Measurements from ENCODE around the gene C3orf62.
"Not testable (repeated sequence)": the region's sequence is repeated elsewhere in the genome, so short reads cannot be mapped to it uniquely, and the experiment has no call there.

The C3orf62 gene

GRCh38 chr3:49266410-49267095 is 10.5 kb downstream of the C3orf62 start:
- DNase-seq, result no peak

- no peak for DNase-seq
Observed at GRCh38 chr3:49265661-49266386, 11.2 kb downstream of the C3orf62 start.

GRCh38 chr3:49263159-49263889 is 13.7 kb downstream of the C3orf62 start:
- no peak for DNase-seq

GRCh38 chr3:49260806-49261324 is 16.2 kb downstream of the C3orf62 start:
- DNase-seq, result no peak

- no peak for DNase-seq
Observed at GRCh38 chr3:49257187-49257586, 19.8 kb downstream of the C3orf62 start.

- DNase-seq, result no peak
Observed at GRCh38 chr3:49255718-49256511, 21.1 kb downstream of the C3orf62 start.

- peak; percentile 70 for DNase-seq
Observed at GRCh38 chr3:49255112-49255511, 21.9 kb downstream of the C3orf62 start.

GRCh38 chr3:49253512-49253911 is 23.5 kb downstream of the C3orf62 start:
- no peak for DNase-seq

- peak; percentile 74 for DNase-seq
Observed at GRCh38 chr3:49248840-49249227, 28.2 kb downstream of the C3orf62 start.

- DNase-seq, result peak; percentile 54
Observed at GRCh38 chr3:49244581-49245205, 32.3 kb downstream of the C3orf62 start.

GRCh38 chr3:49240091-49240490 is 36.9 kb downstream of the C3orf62 start:
- DNase-seq, result not testable (repeated sequence)

- peak; percentile 99 for DNase-seq
Observed at GRCh38 chr3:49238274-49239127, 38.5 kb downstream of the C3orf62 start.

GRCh38 chr3:49237344-49237743 is 39.7 kb downstream of the C3orf62 start:
- no peak for DNase-seq

GRCh38 chr3:49236226-49236625 is 40.8 kb downstream of the C3orf62 start:
- DNase-seq, result no peak

GRCh38 chr3:49228817-49229216 is 48.2 kb downstream of the C3orf62 start:
- not testable (repeated sequence) for DNase-seq

GRCh38 chr3:49222002-49222401 is 55.0 kb downstream of the C3orf62 start:
- no peak for DNase-seq

GRCh38 chr3:49220985-49221563 is 56.0 kb downstream of the C3orf62 start:
- DNase-seq, result not testable (repeated sequence)

- no peak for DNase-seq
Observed at GRCh38 chr3:49219132-49219531, 57.9 kb downstream of the C3orf62 start.
